Nephron progenitor cell (in vitro differentiated cells): ENCODE results near the gene TMEM63B.

ENCODE experiments used
- DNase-seq: peaks from one replicate; pipeline ENCODE4 v3.0.0; 2021
- H3K27ac Mint-ChIP-seq: 2 replicates; pipeline ENCODE4 v1.8.0; 2021; ENCODE audit warnings: mild to moderate bottlenecking, moderate library complexity, mixed read lengths
- H3K27me3 Mint-ChIP-seq: 2 replicates; pipeline ENCODE4 v1.8.0; 2021; ENCODE audit warnings: mild to moderate bottlenecking, low read depth, mixed read lengths; ENCODE audit not compliant: poor library complexity
- H3K36me3 Mint-ChIP-seq: 2 replicates; pipeline ENCODE4 v1.8.0; 2021; ENCODE audit warnings: low read depth, mixed read lengths
- H3K4me1 Mint-ChIP-seq: 2 replicates; pipeline ENCODE4 v1.8.0; 2021; ENCODE audit warnings: mixed read lengths
- H3K4me3 Mint-ChIP-seq: 2 replicates; pipeline ENCODE4 v1.8.0; 2021; ENCODE audit warnings: mild to moderate bottlenecking, moderate library complexity, mixed read lengths
- H3K9me3 Mint-ChIP-seq: 2 replicates; pipeline ENCODE4 v1.8.0; 2021; ENCODE audit warnings: mild to moderate bottlenecking, moderate library complexity, mixed read lengths
- TF ChIP-seq, protein P1 (sequence below): fragments of 200-600 bp; sonication (generic); IDR thresholded peaks from 2 replicates; pipeline ENCODE4 v1.5.0; 2021; ENCODE audit warnings: antibody characterized with exemption

Gene TMEM63B

GRCh38 chr6:44105993-44106740 lies 21.2 kb upstream of the TMEM63B start:
- TF ChIP-seq, protein P1, sequence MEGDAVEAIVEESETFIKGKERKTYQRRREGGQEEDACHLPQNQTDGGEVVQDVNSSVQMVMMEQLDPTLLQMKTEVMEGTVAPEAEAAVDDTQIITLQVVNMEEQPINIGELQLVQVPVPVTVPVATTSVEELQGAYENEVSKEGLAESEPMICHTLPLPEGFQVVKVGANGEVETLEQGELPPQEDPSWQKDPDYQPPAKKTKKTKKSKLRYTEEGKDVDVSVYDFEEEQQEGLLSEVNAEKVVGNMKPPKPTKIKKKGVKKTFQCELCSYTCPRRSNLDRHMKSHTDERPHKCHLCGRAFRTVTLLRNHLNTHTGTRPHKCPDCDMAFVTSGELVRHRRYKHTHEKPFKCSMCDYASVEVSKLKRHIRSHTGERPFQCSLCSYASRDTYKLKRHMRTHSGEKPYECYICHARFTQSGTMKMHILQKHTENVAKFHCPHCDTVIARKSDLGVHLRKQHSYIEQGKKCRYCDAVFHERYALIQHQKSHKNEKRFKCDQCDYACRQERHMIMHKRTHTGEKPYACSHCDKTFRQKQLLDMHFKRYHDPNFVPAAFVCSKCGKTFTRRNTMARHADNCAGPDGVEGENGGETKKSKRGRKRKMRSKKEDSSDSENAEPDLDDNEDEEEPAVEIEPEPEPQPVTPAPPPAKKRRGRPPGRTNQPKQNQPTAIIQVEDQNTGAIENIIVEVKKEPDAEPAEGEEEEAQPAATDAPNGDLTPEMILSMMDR = no peak
- Mint-ChIP-seq H3K4me1 (peaks cover 22% of the 10 kb centered on the region), H3K4me3 (no peak overlapping the region), H3K9me3 (no peaks in the 10 kb centered on the region), H3K27ac (peak overlapping the region; percentile 70), H3K36me3 (peaks cover 73% of the 10 kb centered on the region), H3K27me3 (peaks cover 4% of the 10 kb centered on the region)
- DNase-seq = no peak

GRCh38 chr6:44107017-44107416 lies 20.3 kb upstream of the TMEM63B start:
- no peak for DNase-seq

DNA sequence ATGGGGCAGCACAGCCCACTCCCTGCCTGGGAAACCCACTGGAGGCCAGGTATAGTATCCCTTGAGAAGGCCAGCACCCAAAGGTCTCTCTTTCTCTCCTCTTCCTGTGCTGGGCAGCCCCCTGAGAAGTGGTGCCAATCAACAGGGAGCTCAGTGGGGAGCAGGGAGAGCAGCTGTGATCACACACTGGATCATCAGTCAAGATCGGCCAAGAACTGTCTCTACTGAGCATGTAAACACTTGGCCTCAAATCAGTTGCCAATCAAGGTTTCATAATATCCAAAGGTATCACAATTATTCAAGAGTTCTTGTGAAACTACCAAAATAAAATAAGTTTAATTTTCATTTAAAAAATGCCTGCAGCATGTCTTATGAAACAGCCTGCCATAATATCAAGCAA lies 18.9 kb upstream of the TMEM63B start:
- peaks cover 90% of the 10 kb centered on the region for H3K36me3 Mint-ChIP-seq
- peaks cover 22% of the 10 kb centered on the region for H3K4me1 Mint-ChIP-seq
- DNase-seq = no peak
- TF ChIP-seq, protein P1 = no peak
- H3K27ac Mint-ChIP-seq = no peak overlapping the region
- H3K4me3 Mint-ChIP-seq = no peak overlapping the region
- no peaks in the 10 kb centered on the region for H3K27me3 Mint-ChIP-seq
- H3K9me3 Mint-ChIP-seq = no peaks in the 10 kb centered on the region

More at GRCh38 chr6:44107017-44107416, 20.3 kb upstream of the TMEM63B start:
- Mint-ChIP-seq H3K27me3 (peaks cover 4% of the 10 kb centered on the region), H3K36me3 (peaks cover 82% of the 10 kb centered on the region), H3K9me3 (no peaks in the 10 kb centered on the region), H3K27ac (no peak overlapping the region), H3K4me3 (no peak overlapping the region), H3K4me1 (peaks cover 27% of the 10 kb centered on the region)
- TF ChIP-seq, protein P1 = no peak

GRCh38 chr6:44109212-44109611 lies 18.1 kb upstream of the TMEM63B start:
- Mint-ChIP-seq H3K27ac (peak overlapping the region; percentile 91), H3K4me1 (peaks cover 22% of the 10 kb centered on the region), H3K4me3 (no peak overlapping the region), H3K36me3 (peaks cover 90% of the 10 kb centered on the region), H3K27me3 (no peaks in the 10 kb centered on the region), H3K9me3 (no peaks in the 10 kb centered on the region)
- TF ChIP-seq, protein P1 = no peak
- DNase-seq = no peak

DNA sequence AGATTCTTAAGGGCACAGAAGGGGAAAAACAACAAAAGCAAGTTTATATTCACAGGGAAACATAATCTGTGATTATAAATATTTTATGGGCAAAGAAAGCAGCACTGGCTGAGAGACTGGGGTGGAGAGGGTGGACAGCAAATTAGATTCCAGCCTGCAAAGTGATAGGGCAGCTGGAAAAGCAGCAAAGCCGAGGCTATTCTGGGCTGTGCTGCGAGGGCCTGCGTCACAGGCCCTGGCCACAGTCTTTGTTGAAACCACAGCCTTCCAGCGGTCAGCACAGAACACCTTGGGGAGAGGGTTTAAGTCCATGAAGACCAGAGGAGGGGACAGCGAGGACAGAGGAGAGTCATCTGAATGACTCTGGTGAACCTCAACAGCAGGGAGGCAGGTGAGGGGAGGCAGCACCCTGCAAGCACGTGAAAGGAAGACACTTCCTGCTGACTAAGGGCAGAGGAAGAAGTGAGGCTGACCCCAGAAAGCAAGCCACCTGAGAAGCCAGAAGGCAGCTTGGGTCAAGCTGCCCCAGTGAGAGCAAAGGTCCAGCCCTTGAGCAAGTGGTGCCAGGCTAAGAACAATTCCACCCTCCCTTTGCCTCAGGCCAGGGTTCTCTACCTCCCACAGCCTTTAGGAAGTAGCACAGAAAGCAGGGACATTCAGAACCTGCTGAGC lies 17.2 kb upstream of the TMEM63B start:
- Mint-ChIP-seq H3K4me3 (no peak overlapping the region), H3K27me3 (no peaks in the 10 kb centered on the region), H3K9me3 (no peaks in the 10 kb centered on the region), H3K27ac (peak overlapping the region; percentile 91), H3K36me3 (peaks cover 84% of the 10 kb centered on the region), H3K4me1 (peaks cover 22% of the 10 kb centered on the region)
- TF ChIP-seq, protein P1 = no peak
- DNase-seq = no peak
